Left hindlimb (tissue), 1 donor: Measurements from ENCODE around the gene TAOK2.

Experiments used
- DNase-seq: peaks from one replicate; pipeline ENCODE4 v3.0.0-alpha.2; 2018

The TAOK2 gene

DNA sequence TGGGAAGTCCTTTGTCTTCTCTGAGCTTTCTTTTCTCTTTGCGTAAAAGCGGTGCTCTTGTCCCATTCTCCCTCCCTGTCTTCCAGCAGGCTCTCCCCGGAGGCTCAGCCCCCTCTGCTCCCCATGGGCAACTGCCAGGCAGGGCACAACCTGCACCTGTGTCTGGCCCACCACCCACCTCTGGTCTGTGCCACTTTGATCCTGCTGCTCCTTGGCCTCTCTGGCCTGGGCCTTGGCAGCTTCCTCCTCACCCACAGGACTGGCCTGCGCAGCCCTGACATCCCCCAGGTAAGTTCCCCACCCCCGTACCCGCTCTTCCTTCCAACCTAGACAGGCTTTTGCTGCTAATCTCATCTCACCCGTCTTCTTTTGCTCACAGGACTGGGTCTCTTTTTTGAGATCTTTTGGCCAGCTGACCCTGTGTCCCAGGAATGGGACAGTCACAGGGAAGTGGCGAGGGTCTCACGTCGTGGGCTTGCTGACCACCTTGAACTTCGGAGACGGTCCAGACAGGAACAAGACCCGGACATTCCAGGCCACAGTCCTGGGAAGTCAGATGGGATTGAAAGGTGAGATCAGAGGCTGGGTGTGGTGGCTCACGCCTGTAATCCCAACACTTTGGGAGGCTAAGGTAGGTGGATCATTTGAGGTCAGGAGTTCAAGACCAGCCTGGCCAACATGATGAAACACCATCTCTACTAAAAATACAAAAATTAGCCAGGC is 10.5 kb upstream of the TAOK2 start:
- no peak for DNase-seq

DNA sequence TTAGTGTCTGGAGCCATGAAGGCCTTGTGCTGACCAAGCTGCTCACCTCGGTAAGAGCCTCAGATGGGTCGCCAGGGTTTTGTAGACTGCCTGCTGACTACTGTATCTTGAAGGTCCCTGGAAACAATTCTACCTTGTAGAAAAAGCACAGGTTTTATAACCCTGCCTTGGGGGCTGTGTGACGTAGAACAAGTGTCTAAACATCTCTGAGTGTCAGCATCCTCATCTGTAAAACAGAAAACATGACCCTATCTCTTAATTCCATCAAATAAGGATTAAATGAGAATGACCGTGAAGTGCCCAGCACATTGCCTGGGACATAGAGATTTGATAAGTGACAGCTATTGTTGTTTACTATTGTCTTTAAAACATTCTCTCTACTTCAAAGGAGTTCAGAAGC is 5.5 kb upstream of the TAOK2 start:
- no peak for DNase-seq

DNA sequence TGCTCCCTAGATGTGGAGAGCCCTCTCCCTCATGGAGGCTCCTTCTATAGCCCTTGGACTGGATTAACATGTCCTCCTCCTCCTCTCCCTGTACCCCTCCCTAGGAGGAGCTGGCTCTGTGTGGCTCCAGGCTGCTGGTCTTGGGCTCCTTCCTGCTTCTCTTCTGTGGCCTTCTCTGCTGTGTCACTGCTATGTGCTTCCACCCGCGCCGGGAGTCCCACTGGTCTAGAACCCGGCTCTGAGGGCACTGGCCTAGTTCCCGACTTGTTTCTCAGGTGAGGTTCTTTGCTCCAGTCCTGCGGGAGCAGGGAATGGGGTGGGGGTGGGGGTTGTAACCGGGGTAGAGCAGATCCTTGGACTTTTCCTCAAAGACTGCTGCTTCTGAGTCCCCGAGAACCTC is 2.4 kb upstream of the TAOK2 start:
- DNase-seq = no peak

DNA sequence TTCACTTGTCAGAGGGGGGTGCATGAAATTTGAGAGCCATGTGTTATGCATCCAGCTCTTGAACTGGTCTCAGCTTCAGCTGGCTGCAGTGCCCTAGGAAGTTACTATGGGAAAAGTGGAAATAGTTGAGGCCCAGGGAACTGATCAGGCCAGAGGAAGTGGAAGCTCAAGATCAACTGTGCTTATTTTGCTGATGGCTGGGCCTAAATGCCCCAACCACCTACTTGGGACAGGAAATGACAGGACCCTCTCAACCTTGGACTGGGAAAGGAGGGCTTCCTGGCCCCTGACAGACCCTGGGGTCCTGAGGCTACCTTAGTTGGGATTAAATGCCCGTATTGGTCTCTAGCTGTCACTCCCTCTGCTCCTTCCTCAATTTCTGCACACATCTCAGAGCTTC is 1.2 kb upstream of the TAOK2 start:
- DNase-seq = no peak

- DNase-seq = no peak
These were observed 680 bp upstream of the TAOK2 start for GRCh38 chr16:29972992-29973383.

DNA sequence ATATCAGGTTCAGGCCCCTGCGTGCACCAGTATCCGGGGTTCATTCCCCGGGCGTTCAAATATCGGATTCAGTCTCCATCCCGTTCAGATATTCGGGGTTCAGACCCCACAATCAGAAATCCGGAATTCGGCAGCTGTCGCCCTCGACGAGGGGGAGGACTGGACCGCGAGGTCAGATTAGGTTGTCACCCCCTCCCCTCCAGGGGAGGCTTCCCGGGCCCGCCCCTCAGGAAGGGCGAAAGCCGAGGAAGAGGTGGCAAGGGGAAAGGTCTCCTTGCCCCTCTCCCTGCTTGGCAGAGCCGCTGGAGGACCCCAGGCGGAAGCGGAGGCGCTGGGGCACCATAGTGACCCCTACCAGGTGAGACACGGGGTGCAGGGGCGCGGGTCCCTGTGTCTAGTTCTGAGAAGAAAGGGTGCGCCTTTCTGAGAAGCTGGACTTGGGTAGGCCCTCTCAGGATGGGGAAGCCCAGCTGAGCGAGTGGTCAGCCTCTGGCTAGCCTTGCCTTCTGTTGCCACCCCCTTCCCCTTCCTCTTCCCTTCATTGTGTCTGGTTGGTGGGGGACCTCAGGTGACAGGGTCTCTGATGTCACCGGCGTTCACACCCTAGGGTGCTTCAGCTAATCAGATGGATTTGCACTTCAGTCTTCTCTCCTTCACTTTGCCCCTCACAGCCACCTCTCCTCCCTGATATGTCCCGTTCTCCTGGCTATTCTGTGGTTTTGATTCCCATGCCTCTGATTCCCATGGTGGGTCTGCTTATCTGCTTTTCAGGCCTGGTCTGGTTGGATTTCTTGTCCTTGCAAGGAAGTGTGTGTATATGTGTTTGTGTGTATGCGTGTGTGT is 844 bp downstream of the TAOK2 start:
- peak; percentile 50 for DNase-seq

DNA sequence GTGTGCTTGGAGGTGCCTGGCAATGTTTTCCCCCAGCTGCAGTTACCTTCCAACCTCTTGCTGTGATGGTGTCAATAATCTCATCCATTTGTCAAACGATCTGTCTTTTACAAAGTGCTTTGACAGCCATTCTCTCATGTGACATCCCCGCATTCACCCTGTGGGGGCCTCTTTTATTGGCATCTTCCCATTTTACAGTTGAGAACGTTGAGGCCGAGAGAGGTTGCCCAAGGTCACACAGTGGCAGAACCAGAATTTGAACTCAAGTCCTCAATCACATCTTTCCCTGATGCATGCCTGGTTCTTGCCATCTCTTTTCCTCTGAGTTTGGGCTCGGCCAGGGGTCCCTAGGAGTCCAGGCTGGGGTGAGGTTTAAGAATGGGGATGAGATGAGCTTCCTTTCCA is 1.5 kb downstream of the TAOK2 start:
- DNase-seq = no peak

GRCh38 chr16:29975811-29976511 is 2.3 kb downstream of the TAOK2 start:
- no peak for DNase-seq

GRCh38 chr16:29977063-29977825 is 3.6 kb downstream of the TAOK2 start:
- DNase-seq = no peak

GRCh38 chr16:29978081-29978480 is 4.4 kb downstream of the TAOK2 start:
- DNase-seq = no peak

- no peak for DNase-seq
These were observed 5.0 kb downstream of the TAOK2 start for GRCh38 chr16:29978564-29979270.

DNA sequence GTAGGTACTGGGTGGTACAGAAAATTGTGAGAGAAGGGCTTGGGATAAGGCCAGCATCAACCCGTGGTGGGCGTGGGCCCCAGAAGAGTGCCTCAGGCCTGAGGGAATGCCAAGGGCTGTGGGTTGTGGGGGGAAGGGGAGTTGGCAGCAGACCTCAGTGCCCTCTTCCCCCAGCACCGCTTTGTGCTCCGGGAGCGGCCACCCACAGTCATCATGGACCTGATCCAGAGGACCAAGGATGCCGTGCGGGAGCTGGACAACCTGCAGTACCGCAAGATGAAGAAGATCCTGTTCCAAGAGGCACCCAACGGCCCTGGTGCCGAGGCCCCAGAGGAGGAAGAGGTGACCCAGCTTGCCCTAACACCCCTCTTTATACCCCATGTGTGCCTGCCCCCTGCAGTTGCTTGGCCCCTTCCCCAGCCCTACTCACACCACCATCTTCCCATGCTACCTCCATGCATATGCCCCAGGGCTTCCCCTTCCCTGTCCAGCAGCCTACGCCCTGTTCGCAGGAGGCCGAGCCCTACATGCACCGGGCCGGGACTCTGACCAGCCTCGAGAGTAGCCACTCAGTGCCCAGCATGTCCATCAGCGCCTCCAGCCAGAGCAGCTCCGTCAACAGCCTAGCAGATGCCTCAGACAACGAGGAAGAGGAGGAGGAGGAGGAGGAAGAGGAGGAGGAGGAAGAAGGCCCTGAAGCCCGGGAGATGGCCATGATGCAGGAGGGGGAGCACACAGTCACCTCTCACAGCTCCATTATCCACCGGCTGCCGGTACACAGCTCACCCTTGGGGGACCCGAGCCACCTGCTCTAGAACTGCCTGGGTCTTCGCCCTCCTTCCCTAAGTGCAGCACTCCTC is 9.1 kb downstream of the TAOK2 start:
- no peak for DNase-seq

GRCh38 chr16:29983420-29984136 is 9.9 kb downstream of the TAOK2 start:
- no peak for DNase-seq

DNA sequence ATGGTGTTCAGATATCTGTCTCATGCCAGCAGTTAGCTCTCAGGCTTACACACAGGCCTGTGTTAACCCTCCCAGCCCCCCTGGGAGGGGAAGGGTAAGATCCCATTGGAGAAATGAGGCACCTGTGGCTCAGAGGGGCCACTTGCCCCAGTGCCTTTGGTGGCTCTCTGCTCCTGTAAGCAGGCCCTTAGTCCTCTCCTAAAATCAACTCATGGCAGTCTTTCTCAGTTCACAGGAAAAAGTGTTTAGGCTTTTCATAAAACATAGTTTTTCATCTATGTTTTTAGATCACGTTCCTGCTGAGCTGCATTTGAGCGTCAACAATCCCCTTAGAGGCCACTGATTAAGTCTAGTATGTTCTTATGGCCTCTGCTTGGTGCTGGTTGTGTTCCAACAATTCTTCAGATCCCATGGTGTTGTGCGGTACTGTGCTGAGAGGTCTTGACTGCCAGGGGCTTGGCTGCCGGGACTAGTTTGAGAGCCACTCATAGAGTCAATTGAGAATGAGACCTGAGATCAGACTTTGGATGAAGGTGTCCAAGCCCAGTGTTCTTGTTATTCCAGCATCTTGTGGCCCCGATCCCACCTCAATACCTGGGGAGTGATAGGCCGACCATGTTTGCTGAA is 10.6 kb downstream of the TAOK2 start:
- no peak for DNase-seq

GRCh38 chr16:29984764-29985147 is 11.1 kb downstream of the TAOK2 start:
- DNase-seq = no peak

DNA sequence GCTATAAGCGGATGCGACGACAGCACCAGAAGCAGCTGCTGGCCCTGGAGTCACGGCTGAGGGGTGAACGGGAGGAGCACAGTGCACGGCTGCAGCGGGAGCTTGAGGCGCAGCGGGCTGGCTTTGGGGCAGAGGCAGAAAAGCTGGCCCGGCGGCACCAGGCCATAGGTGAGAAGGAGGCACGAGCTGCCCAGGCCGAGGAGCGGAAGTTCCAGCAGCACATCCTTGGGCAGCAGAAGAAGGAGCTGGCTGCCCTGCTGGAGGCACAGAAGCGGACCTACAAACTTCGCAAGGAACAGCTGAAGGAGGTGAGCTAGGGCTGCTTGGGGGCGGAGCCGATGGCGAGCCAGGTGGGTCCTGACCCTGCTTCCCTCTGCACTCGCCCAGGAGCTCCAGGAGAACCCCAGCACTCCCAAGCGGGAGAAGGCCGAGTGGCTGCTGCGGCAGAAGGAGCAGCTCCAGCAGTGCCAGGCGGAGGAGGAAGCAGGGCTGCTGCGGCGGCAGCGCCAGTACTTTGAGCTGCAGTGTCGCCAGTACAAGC is 11.7 kb downstream of the TAOK2 start:
- no peak for DNase-seq

DNA sequence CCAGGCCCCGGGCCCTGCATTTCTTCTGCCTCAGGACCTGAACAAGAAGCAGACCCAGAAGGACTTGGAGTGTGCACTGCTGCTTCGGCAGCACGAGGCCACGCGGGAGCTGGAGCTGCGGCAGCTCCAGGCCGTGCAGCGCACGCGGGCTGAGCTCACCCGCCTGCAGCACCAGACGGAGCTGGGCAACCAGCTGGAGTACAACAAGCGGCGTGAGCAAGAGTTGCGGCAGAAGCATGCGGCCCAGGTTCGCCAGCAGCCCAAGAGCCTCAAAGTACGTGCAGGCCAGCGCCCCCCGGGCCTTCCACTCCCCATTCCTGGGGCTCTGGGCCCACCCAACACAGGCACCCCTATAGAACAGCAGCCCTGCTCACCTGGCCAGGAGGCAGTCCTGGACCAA is 12.6 kb downstream of the TAOK2 start:
- DNase-seq = no peak

GRCh38 chr16:29986931-29987330 is 13.3 kb downstream of the TAOK2 start:
- DNase-seq = no peak

DNA sequence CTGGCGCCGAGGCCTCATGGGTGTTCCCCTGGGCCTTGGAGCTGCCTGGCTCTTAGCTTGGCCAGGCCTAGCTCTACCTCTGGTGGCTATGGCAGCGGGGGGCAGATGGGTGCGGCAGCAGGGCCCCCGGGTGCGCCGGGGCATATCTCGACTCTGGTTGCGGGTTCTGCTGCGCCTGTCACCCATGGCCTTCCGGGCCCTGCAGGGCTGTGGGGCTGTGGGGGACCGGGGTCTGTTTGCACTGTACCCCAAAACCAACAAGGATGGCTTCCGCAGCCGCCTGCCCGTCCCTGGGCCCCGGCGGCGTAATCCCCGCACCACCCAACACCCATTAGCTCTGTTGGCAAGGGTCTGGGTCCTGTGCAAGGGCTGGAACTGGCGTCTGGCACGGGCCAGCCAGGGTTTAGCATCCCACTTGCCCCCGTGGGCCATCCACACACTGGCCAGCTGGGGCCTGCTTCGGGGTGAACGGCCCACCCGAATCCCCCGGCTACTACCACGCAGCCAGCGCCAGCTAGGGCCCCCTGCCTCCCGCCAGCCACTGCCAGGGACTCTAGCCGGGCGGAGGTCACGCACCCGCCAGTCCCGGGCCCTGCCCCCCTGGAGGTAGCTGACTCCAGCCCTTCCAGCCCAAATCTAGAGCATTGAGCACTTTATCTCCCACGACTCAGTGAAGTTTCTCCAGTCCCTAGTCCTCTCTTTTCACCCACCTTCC is 13.9 kb downstream of the TAOK2 start:
- no peak for DNase-seq
